PC-9 (cell line): Measurements from ENCODE around the gene MOBP. TPM values are rescaled to one million over a fixed set of nuclear protein-coding genes. Genes with fewer than 3 reads are reported as not detected.

Experiments used
- BruUV-seq: library from RNA; stranded (reverse); fragments of 400-500 nt; replicated peaks from 2 replicates; lab custom pipeline; 2021; lab: Mats Ljungman, UMichigan
- CTCF ChIA-PET: fragments of 300-600 bp; sonication (Branson Sonifier 250); formaldehyde crosslinking; loops from one replicate; lab custom pipeline; 2022; ENCODE audit warnings: antibody characterized with exemption; lab: Charles Lee
- POLR2A ChIA-PET: fragments of 300-600 bp; sonication (Branson Sonifier 250); formaldehyde crosslinking; loops from one replicate; lab custom pipeline; 2022; ENCODE audit warnings: antibody characterized with exemption; ENCODE audit not compliant: unreplicated experiment; lab: Charles Lee
- DNase-seq, 2 experiments: peaks; one replicate each; pipeline versions ENCODE4 v3.0.0 to v3.0.0-alpha.2; 2015 to 2022; ENCODE audit warnings: mixed read lengths in 1 of 2
- H2AFZ ChIP-seq: fragments of 200-600 bp; sonication (generic); 2 replicates; pipeline ENCODE4 v1.8.1; 2017; ENCODE audit warnings: antibody characterized with exemption
- H3F3A ChIP-seq: fragments of 200-600 bp; sonication (generic); 2 replicates; pipeline ENCODE4 v1.8.1; 2017; ENCODE audit warnings: antibody characterized with exemption, mild to moderate bottlenecking, low read depth; ENCODE audit not compliant: insufficient read depth
- H3K27ac ChIP-seq: fragments of 200-600 bp; sonication (generic); 2 replicates; pipeline ENCODE4 v1.6.1; 2016; ENCODE audit warnings: mixed run types
- H3K27me3 ChIP-seq: fragments of 200-600 bp; sonication (generic); 2 replicates; pipeline ENCODE4 v1.6.1; 2016; ENCODE audit warnings: low read depth, mixed run types; ENCODE audit not compliant: insufficient read depth
- H3K36me3 ChIP-seq: fragments of 200-600 bp; sonication (generic); 2 replicates; pipeline ENCODE4 v1.6.1; 2016; ENCODE audit warnings: low read depth, mixed run types
- H3K4me1 ChIP-seq: fragments of 200-600 bp; sonication (generic); replicated peaks from 2 replicates; pipeline ENCODE4 v1.6.1; 2016; ENCODE audit warnings: mixed run types; ENCODE audit not compliant: insufficient read depth
- H3K4me2 ChIP-seq: fragments of 200-600 bp; sonication (generic); 2 replicates; pipeline ENCODE4 v1.6.1; 2017; ENCODE audit warnings: mixed run types
- H3K4me3 ChIP-seq: fragments of 200-600 bp; sonication (generic); 2 replicates; pipeline ENCODE4 v1.6.1; 2016; ENCODE audit warnings: mixed run types
- H3K79me2 ChIP-seq: fragments of 200-600 bp; sonication (generic); 2 replicates; pipeline ENCODE4 v1.6.1; 2017; ENCODE audit warnings: low read depth, mixed run types
- H3K9me2 ChIP-seq: fragments of 200-600 bp; sonication (generic); 2 replicates; pipeline ENCODE4 v1.8.1; 2017; ENCODE audit warnings: mild to moderate bottlenecking; ENCODE audit not compliant: insufficient read depth
- H3K9me3 ChIP-seq: fragments of 200-600 bp; sonication (generic); 2 replicates; pipeline ENCODE4 v1.8.1; 2016; ENCODE audit warnings: low read depth; ENCODE audit not compliant: insufficient read depth
- H4K20me1 ChIP-seq: fragments of 200-600 bp; sonication (generic); 2 replicates; pipeline ENCODE4 v1.8.1; 2017; ENCODE audit not compliant: insufficient read depth
- CTCF ChIP-seq: fragments of 200-600 bp; sonication (generic); conservative IDR thresholded peaks from 2 replicates; pipeline ENCODE4 v1.6.1; 2017; ENCODE audit warnings: mixed run types, antibody characterized with exemption, mild to moderate bottlenecking, moderate library complexity
- EZH2 ChIP-seq: fragments of 200-600 bp; sonication (generic); IDR thresholded peaks from 2 replicates; pipeline ENCODE4 v1.8.0; 2017; ENCODE audit warnings: antibody characterized with exemption, low read depth
- intact Hi-C: fragments of 100-400 bp; cut with micrococcal nuclease; formaldehyde crosslinking; loops from one replicate; pipeline ENCODE4 v1.10.0; 2022; ENCODE audit not compliant: unreplicated experiment
- total RNA-seq: library from RNA; stranded (reverse); gene quantifications from 2 replicates; pipeline ENCODE4 v1.2.3, GENCODE V29; 2021

The MOBP gene
- total RNA-seq, 1 experiment from 2014 or later: not detected

GRCh38 chr3:39506863-39507262 lies 39.4 kb downstream of the MOBP start:
- H3K4me1 ChIP-seq: no peaks in the 10 kb centered on the region

GRCh38 chr3:39513791-39514369 lies 46.4 kb downstream of the MOBP start:
- DNase-seq: no peak
- no peak overlapping the region for H3K4me2 ChIP-seq
- H3F3A ChIP-seq: no peaks in the 10 kb centered on the region
- H4K20me1 ChIP-seq: no peaks in the 10 kb centered on the region
- peaks cover 12% of the 10 kb centered on the region; the same call in 1 of the 2 replicates for H3K27me3 ChIP-seq
- CTCF ChIA-PET: no interaction called here
- no peaks in the 10 kb centered on the region for H3K9me2 ChIP-seq
- intact Hi-C loops: no loop called here
- no peaks in the 10 kb centered on the region for H3K36me3 ChIP-seq
- no peaks in the 10 kb centered on the region for H3K4me1 ChIP-seq
- no peak overlapping the region for H2AFZ ChIP-seq
- H3K9me3 ChIP-seq: no peaks in the 10 kb centered on the region
- BruUV-seq: no TSS peak
- no peak overlapping the region for H3K27ac ChIP-seq
- POLR2A ChIA-PET: no interaction called here
- TF ChIP-seq CTCF (no peak), EZH2 (no peak)
- no peak overlapping the region for H3K4me3 ChIP-seq
- no peaks in the 10 kb centered on the region for H3K79me2 ChIP-seq

More at GRCh38 chr3:39506863-39507262, 39.4 kb downstream of the MOBP start:
- no peaks in the 10 kb centered on the region for H3K9me3 ChIP-seq
- TF ChIP-seq EZH2 (no peak), CTCF (no peak)
- H3K36me3 ChIP-seq: no peaks in the 10 kb centered on the region
- H3K9me2 ChIP-seq: no peaks in the 10 kb centered on the region
- CTCF ChIA-PET: no interaction called here
- H2AFZ ChIP-seq: no peak overlapping the region
- H3K27ac ChIP-seq: no peak overlapping the region
- intact Hi-C loops: no loop called here
- H3F3A ChIP-seq: no peaks in the 10 kb centered on the region
- peaks cover 16% of the 10 kb centered on the region for H3K27me3 ChIP-seq
- no TSS peak for BruUV-seq
- POLR2A ChIA-PET: no interaction called here
- H3K4me2 ChIP-seq: no peak overlapping the region
- no peak for DNase-seq
- no peaks in the 10 kb centered on the region for H4K20me1 ChIP-seq
- H3K79me2 ChIP-seq: no peaks in the 10 kb centered on the region
- H3K4me3 ChIP-seq: no peak overlapping the region

- Histone ChIP-seq H3K9me3 (no peaks in the 10 kb centered on the region), H4K20me1 (no peaks in the 10 kb centered on the region), H2AFZ (no peak overlapping the region), H3F3A (no peaks in the 10 kb centered on the region), H3K79me2 (no peaks in the 10 kb centered on the region), H3K27ac (no peak overlapping the region), H3K4me2 (no peak overlapping the region), H3K4me1 (no peaks in the 10 kb centered on the region), H3K36me3 (no peaks in the 10 kb centered on the region), H3K9me2 (no peaks in the 10 kb centered on the region), H3K27me3 (peaks cover 23% of the 10 kb centered on the region), H3K4me3 (no peak overlapping the region)
- BruUV-seq: no TSS peak
- no peak for DNase-seq
- ChIA-PET POLR2A (no interaction called here), CTCF (no interaction called here)
- TF ChIP-seq CTCF: no peak
- no peak for TF ChIP-seq EZH2
- intact Hi-C loops: no loop called here
These were observed 48.4 kb downstream of the MOBP start for GRCh38 chr3:39515681-39516441.
